Hippocampal formation (tissue), 2 donors: ENCODE results near the gene SNRPD2.

Source experiments
- DNase-seq, 2 donors: peaks; one replicate each; lab custom pipeline; 2025; lab: John Stamatoyannopoulos, UW

Gene SNRPD2

DNA sequence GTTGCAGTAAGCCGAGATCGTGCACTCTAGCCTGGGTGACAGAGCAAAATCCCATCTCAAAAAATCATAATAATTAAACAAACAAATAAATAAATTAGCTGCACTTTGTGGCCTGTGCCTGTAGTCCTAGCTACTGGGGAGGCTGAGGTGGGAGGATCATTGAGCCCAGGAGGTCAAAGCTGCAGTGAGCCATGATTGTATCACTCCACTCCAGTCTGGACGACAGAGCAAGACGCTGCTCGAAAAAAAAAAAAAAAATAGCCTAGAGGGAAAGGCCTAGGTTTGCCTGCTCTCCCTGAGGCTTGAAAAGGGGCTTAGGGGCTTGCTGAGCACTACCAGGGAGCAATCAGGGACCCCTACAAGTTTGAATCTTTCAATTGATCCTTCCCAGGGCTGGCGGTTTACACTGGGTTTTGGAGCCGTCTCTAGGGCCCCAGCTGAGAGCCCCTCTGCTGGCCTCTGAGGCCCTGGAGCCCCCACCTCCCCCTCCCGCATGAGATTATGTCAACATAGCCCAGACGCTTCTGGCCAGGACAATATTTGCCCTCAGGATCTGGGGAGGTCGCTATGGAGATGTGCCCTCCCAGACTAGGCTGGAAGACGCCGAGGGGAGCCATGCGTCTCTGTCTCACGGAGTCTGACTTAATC is 34.1 kb downstream of the SNRPD2 start:
- DNase-seq, result no peak

- no peak for DNase-seq
These were observed 36.7 kb downstream of the SNRPD2 start for GRCh38 chr19:45655073-45655472.

DNA sequence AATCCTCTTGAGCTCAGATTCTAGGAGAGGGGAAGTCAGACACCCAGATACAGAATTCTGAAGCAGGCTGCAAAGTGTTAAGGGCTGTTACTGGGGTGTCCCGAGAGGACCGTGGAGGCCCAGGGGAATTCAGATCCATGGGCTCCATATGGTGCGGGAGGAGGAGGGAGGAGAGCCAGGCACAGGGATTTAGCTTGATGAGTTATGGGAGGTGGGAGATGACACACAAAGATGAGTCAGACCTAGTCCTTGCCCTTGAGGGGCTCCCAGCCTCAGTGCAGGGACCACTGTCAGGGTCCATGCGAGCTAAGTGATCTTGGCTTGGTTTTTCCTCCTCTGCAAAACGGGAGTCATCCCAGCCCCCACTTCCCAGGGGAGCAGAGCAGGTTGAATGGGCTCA is 38.1 kb downstream of the SNRPD2 start:
- DNase-seq, result no peak

- no peak for DNase-seq
These were observed 41.0 kb downstream of the SNRPD2 start for GRCh38 chr19:45650722-45651121.

DNA sequence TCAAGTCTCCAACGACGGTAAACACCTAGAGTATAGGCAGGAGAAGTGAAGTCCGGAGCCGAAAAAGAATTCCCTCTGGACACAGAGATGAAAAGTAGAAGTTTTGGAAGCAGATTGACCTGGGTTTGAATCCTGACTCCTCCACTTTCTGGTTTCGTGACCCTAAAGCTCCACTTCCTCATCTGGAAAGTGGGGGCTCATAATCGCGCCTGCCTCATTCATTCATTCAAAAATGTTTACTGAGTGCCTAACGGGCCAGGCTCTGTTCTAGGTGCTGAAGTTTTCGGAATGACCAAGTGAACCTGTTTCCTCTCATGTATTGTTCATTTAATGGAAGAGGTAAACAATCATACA is 45.4 kb downstream of the SNRPD2 start:
- DNase-seq, result no peak

DNA sequence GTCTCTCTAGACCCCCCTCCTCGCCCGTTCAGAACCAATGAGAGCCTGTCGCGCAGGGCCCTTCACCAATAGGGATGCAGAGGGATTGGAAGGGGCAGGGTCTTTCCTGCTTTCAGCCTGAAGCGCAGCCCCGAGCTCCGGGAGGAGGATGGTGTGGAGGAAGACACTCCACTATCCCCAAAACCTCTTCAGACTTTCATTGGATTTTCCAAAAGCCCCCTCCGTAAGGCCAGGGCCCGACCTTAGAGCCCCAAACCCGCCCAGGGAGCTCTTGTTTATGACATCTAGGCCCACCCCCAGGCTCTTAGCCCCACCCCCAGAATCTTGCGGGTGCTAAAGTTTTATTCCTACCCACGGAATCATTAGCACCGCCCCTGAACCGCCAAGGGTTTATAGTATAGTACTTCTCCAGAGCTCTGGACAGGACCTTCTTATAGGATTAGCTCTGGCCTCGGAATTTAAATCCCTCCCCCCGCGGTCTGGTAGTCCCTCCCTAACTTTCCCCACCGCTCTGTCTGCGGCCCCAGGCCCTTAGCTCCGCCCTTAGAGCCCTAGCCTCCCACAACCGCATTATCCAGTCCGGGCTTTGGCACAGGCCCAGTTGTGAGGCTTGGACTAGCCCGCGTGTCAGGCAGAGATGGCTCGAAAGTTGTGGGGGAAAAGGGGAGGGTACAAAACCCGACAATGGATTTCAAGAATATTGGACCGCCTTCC is 46.0 kb downstream of the SNRPD2 start:
- peak; percentile 91 to 95 for DNase-seq

DNA sequence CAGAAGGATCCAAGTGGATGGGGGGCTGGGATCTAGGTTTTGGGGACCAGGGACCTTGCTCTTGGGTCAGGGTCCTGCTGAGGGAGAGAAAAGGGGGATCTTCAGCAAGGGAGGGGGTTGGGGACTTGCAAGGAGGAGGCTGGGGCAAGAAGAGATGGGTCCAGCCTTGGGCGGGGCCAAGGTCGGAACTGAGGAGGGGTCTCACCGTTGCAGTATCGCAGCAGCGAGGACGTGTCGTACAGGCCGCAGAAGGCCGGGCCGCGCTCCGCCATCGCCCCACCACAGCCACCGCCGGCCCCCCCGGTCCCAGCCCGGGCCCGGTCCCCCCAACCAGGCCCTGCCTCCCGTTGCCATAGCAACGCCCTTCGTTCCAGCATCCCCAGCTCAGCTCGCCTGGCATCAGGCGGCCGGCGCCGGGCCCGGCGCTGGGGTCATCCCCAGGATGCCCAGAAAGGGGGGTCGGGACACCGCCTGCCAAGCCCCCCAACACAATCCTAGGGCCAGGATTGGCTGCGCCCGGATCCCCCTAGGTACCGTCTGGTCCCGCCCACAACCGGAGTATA is 46.6 kb downstream of the SNRPD2 start:
- peak; percentile 97 to 98 for DNase-seq

DNA sequence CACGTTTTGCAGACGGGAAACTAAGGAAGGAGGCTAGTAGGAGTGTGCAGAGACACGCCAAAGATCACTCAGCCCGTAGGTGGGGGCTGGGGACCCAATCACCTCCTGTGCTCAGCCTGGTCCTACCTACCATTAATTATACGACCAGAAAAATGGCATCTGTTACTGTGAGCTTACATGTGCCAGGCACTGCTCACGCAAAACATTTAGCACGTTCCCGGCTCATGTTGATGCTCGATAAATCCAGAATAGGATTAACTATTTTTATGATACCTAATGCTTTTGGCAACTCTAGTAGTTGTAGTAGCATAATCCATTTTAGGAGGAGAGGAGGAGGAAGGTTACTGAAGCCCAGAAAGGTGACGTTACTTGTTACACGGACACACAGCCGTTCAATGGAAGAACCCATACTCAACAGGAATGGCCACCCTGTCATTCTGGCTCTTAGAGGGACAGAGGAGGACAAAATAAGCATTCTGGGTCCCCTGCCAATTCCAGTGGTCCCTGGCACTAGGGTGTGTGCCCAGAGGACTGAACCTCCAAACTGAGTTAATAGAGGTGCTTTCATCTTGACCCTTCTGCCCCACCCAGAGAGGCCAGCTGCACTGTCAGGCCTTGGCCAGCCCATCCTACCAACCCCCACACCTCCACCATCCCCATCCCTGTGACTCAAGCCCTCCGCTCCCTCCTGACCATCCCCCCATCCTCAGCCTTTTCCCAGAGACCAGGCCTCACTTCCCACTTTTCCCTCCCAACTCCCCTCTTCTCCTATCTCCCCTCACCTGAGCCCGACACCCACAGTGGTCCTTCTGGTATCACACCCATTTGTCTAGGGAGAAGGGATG is 47.6 kb downstream of the SNRPD2 start:
- peak in 1 of 2 donors; percentile 28 for DNase-seq

GRCh38 chr19:45643024-45643926 is 48.5 kb downstream of the SNRPD2 start:
- peak; percentile 63 to 82 for DNase-seq

- peak in 1 of 2 donors; percentile 11 for DNase-seq
These were observed 50.3 kb downstream of the SNRPD2 start for GRCh38 chr19:45641274-45642105.

- no peak for DNase-seq
These were observed 50.9 kb downstream of the SNRPD2 start for GRCh38 chr19:45640849-45641273.

GRCh38 chr19:45638930-45639729 is 52.6 kb downstream of the SNRPD2 start, which contains the start of gene EML2:
Gene EML2 (minus strand): TSS chr19:45639397. CDS start chr19:45639376, 21 bp downstream.
- DNase-seq, result no peak

GRCh38 chr19:45637890-45638667 is 53.7 kb downstream of the SNRPD2 start:
- DNase-seq, result no peak
